H7 (cell line): Measurements from ENCODE around the gene CYP17A1. TPM values are rescaled to one million over a fixed set of nuclear protein-coding genes. Genes with fewer than 3 reads are reported as not detected.
"Not testable (repeated sequence)": the region's sequence is repeated elsewhere in the genome, so short reads cannot be mapped to it uniquely, and the experiment has no call there.

ENCODE experiments used
- DNase-seq: peaks from one replicate; pipeline ENCODE4 v3.0.0; 2012
- H3K27me3 ChIP-seq: 2 replicates; pipeline ENCODE4 v1.6.0; 2011; ENCODE audit warnings: mild to moderate bottlenecking, low read length; ENCODE audit not compliant: control insufficient read depth, insufficient read depth
- H3K36me3 ChIP-seq: replicated peaks from 2 replicates; pipeline ENCODE4 v1.5.1; 2011; ENCODE audit warnings: low read length; ENCODE audit not compliant: control insufficient read depth, insufficient read depth
- H3K4me3 ChIP-seq: 2 replicates; pipeline ENCODE4 v1.5.1; 2011; ENCODE audit warnings: low read depth, mild to moderate bottlenecking, control low read depth, low read length, moderate library complexity; ENCODE audit not compliant: insufficient read depth
- total RNA-seq: library from RNA; depleted of rRNA; stranded (reverse); fragments of >200 nt; shearing (Covaris generic); gene quantifications from 2 replicates; pipeline ENCODE4 v1.2.3, GENCODE V29; 2014

Gene CYP17A1
- total RNA-seq, 1 experiment from 2014 or later: not detected

GRCh38 chr10:102853237-102853636 is 16.0 kb upstream of the CYP17A1 start:
- H3K27me3 ChIP-seq, H3K4me3 ChIP-seq, DNase-seq, H3K36me3 ChIP-seq: not testable (repeated sequence)

GRCh38 chr10:102850025-102850518 is 12.9 kb upstream of the CYP17A1 start:
- DNase-seq: no peak
- H3K4me3 ChIP-seq: no peak overlapping the region
- no peaks in the 10 kb centered on the region for H3K27me3 ChIP-seq
- H3K36me3 ChIP-seq: no peaks in the 10 kb centered on the region

- DNase-seq: no peak
- H3K4me3 ChIP-seq: no peak overlapping the region
- H3K27me3 ChIP-seq: no peaks in the 10 kb centered on the region
- no peaks in the 10 kb centered on the region for H3K36me3 ChIP-seq
Measured at GRCh38 chr10:102845352-102845902, 8.2 kb upstream of the CYP17A1 start.

- not testable (repeated sequence) for H3K36me3 ChIP-seq, DNase-seq, H3K27me3 ChIP-seq, H3K4me3 ChIP-seq
Measured at GRCh38 chr10:102844190-102844776, 7.1 kb upstream of the CYP17A1 start.

- not testable (repeated sequence) for H3K27me3 ChIP-seq, H3K4me3 ChIP-seq, DNase-seq
Measured at GRCh38 chr10:102843139-102843538, 5.9 kb upstream of the CYP17A1 start.

GRCh38 chr10:102841827-102842345 is 4.7 kb upstream of the CYP17A1 start:
- no peak for DNase-seq
- no peaks in the 10 kb centered on the region for H3K27me3 ChIP-seq
- H3K36me3 ChIP-seq: no peaks in the 10 kb centered on the region
- H3K4me3 ChIP-seq: no peak overlapping the region

More at GRCh38 chr10:102843139-102843538, 5.9 kb upstream of the CYP17A1 start:
- not testable (repeated sequence) for H3K36me3 ChIP-seq

GRCh38 chr10:102838276-102838927 is 1.2 kb upstream of the CYP17A1 start:
- not testable (repeated sequence) for H3K4me3 ChIP-seq, DNase-seq, H3K27me3 ChIP-seq, H3K36me3 ChIP-seq

- DNase-seq: peak; percentile 91
- Histone ChIP-seq H3K4me3 (no peak overlapping the region), H3K27me3 (no peaks in the 10 kb centered on the region), H3K36me3 (no peaks in the 10 kb centered on the region)
Measured at GRCh38 chr10:102835007-102835482, 2.2 kb downstream of the CYP17A1 start.

GRCh38 chr10:102834143-102834542 is 3.1 kb downstream of the CYP17A1 start:
- no peaks in the 10 kb centered on the region for H3K27me3 ChIP-seq
- H3K4me3 ChIP-seq: no peak overlapping the region
- no peaks in the 10 kb centered on the region for H3K36me3 ChIP-seq
- DNase-seq: no peak

GRCh38 chr10:102832987-102833386 is 4.2 kb downstream of the CYP17A1 start:
- no peak for DNase-seq
- no peaks in the 10 kb centered on the region for H3K36me3 ChIP-seq
- H3K27me3 ChIP-seq: no peaks in the 10 kb centered on the region
- no peak overlapping the region for H3K4me3 ChIP-seq

- no peak for DNase-seq
- Histone ChIP-seq H3K36me3 (no peaks in the 10 kb centered on the region), H3K27me3 (no peaks in the 10 kb centered on the region), H3K4me3 (no peak overlapping the region)
Measured at GRCh38 chr10:102832248-102832647, 5.0 kb downstream of the CYP17A1 start.

GRCh38 chr10:102831322-102832071 is 5.7 kb downstream of the CYP17A1 start:
- H3K27me3 ChIP-seq: no peaks in the 10 kb centered on the region
- no peak overlapping the region for H3K4me3 ChIP-seq
- no peak for DNase-seq
- H3K36me3 ChIP-seq: no peaks in the 10 kb centered on the region

GRCh38 chr10:102827597-102827975 is 9.6 kb downstream of the CYP17A1 start:
- Histone ChIP-seq H3K4me3 (no peak overlapping the region), H3K36me3 (no peaks in the 10 kb centered on the region), H3K27me3 (no peaks in the 10 kb centered on the region)
- DNase-seq: no peak

- Histone ChIP-seq H3K27me3 (no peaks in the 10 kb centered on the region), H3K36me3 (no peaks in the 10 kb centered on the region), H3K4me3 (no peak overlapping the region)
- DNase-seq: no peak
Measured at GRCh38 chr10:102826148-102826796, 10.9 kb downstream of the CYP17A1 start.
